SK-N-SH treated with all-trans-retinoic acid at 6 μM for 48 hours (cell line): ENCODE data around the gene AHCTF1.

Experiments
- ATAC-seq: fragments of 200-7000 bp; cut with Tn5 transposase; 3 replicates; pipeline ENCODE4 v1.9.1; 2020; ENCODE audit warnings: mild to moderate bottlenecking, moderate library complexity
- BACH2 ChIP-seq: fragments of 250-450 bp; sonication (Bioruptor Pico); IDR thresholded peaks from 2 replicates; pipeline ENCODE4 v1.9.0; 2021; ENCODE audit warnings: mild to moderate bottlenecking, borderline replicate concordance
- CSDC2 ChIP-seq: fragments of 250-450 bp; sonication (Bioruptor Pico); IDR thresholded peaks from 2 replicates; pipeline ENCODE4 v1.5.0; 2020; ENCODE audit warnings: mild to moderate bottlenecking, moderate library complexity
- CSRNP3 ChIP-seq: fragments of 250-450 bp; sonication (Bioruptor Pico); IDR thresholded peaks from 2 replicates; pipeline ENCODE4 v1.5.1; 2021; ENCODE audit warnings: mild to moderate bottlenecking, moderate library complexity
- ESRRG ChIP-seq: fragments of 250-450 bp; sonication (Bioruptor Pico); IDR thresholded peaks from 2 replicates; pipeline ENCODE4 v1.6.1; 2021; ENCODE audit warnings: mild to moderate bottlenecking
- GLIS3 ChIP-seq: fragments of 250-450 bp; sonication (Bioruptor Pico); IDR thresholded peaks from 2 replicates; pipeline ENCODE4 v1.5.0; 2020; ENCODE audit warnings: mild to moderate bottlenecking, moderate library complexity
- ISL1 ChIP-seq: fragments of 250-450 bp; sonication (Bioruptor Pico); IDR thresholded peaks from 2 replicates; pipeline ENCODE4 v2.1.2; 2022; ENCODE audit warnings: mild to moderate bottlenecking, moderate library complexity
- OSR1 ChIP-seq: fragments of 250-450 bp; sonication (Bioruptor Pico); IDR thresholded peaks from 2 replicates; pipeline ENCODE4 v1.8.0; 2022; ENCODE audit warnings: moderate library complexity, mild to moderate bottlenecking, inconsistent platforms
- PATZ1 ChIP-seq: fragments of 250-450 bp; sonication (Bioruptor Pico); IDR thresholded peaks from 2 replicates; pipeline ENCODE4 v1.8.0; 2020; ENCODE audit warnings: mild to moderate bottlenecking, moderate library complexity, borderline replicate concordance
- POU6F1 ChIP-seq: fragments of 250-450 bp; sonication (Bioruptor Pico); IDR thresholded peaks from 2 replicates; pipeline ENCODE4 v1.8.0; 2021; ENCODE audit warnings: low read depth, mild to moderate bottlenecking, moderate library complexity, borderline replicate concordance
- PPARA ChIP-seq: fragments of 250-450 bp; sonication (Bioruptor Pico); IDR thresholded peaks from 2 replicates; pipeline ENCODE4 v1.5.0; 2020; ENCODE audit warnings: mild to moderate bottlenecking, borderline replicate concordance
- RARB ChIP-seq: fragments of 250-450 bp; sonication (Bioruptor Pico); IDR thresholded peaks from 2 replicates; pipeline ENCODE4 v1.8.0; 2021; ENCODE audit warnings: mild to moderate bottlenecking, moderate library complexity
- SNAI2 ChIP-seq: fragments of 250-450 bp; sonication (Bioruptor Pico); IDR thresholded peaks from 2 replicates; pipeline ENCODE4 v1.5.0; 2020; ENCODE audit warnings: mild to moderate bottlenecking, moderate library complexity
- TSHZ2 ChIP-seq: fragments of 250-450 bp; sonication (Bioruptor Pico); IDR thresholded peaks from 2 replicates; pipeline ENCODE4 v1.5.0; 2020; ENCODE audit warnings: mild to moderate bottlenecking, moderate library complexity
- ZFP3 ChIP-seq: fragments of 250-450 bp; sonication (Bioruptor Pico); IDR thresholded peaks from 2 replicates; pipeline ENCODE4 v1.5.0; 2020; ENCODE audit warnings: mild to moderate bottlenecking, moderate library complexity
- ZNF565 ChIP-seq: fragments of 450-650 bp; formaldehyde crosslinking; conservative IDR thresholded peaks from 2 replicates; pipeline ENCODE4 v1.5.0; 2020; ENCODE audit warnings: low read depth, mild to moderate bottlenecking, moderate library complexity
- ZNF8 ChIP-seq: fragments of 450-650 bp; formaldehyde crosslinking; IDR thresholded peaks from 2 replicates; pipeline ENCODE4 v1.5.0; 2020; ENCODE audit warnings: mild to moderate bottlenecking, moderate library complexity

The AHCTF1 gene

GRCh38 chr1:246906833-246907232, 24.9 kb downstream of the AHCTF1 start (continued):
- no peak for TF ChIP-seq ZNF8
- no peak for TF ChIP-seq PPARA (CRISPR knock-in tag)
- TF ChIP-seq BACH2 (CRISPR knock-in tag): no peak
- TF ChIP-seq CSDC2 (CRISPR knock-in tag): no peak
- TF ChIP-seq ZNF565 (CRISPR knock-in tag): no peak
- TF ChIP-seq GLIS3 (CRISPR knock-in tag): no peak
- TF ChIP-seq OSR1 (CRISPR knock-in tag): no peak
- no peak for TF ChIP-seq PATZ1 (CRISPR knock-in tag)
- TF ChIP-seq, all 23 proteins: peak for 0

GRCh38 chr1:246901874-246902273, 29.9 kb downstream of the AHCTF1 start:
- TF ChIP-seq OSR1 (CRISPR knock-in tag) (no peak), ZNF8 (no peak), CSRNP3 (CRISPR knock-in tag) (no peak), RARB (no peak), ZNF565 (CRISPR knock-in tag) (no peak), PPARA (CRISPR knock-in tag) (no peak), ZFP3 (CRISPR knock-in tag) (no peak), SNAI2 (CRISPR knock-in tag) (no peak), POU6F1 (no peak)
- no peak for ATAC-seq

- ATAC-seq: no peak
- no peak for TF ChIP-seq GLIS3 (CRISPR knock-in tag)
- TF ChIP-seq RARB: no peak
- no peak for TF ChIP-seq POU6F1
- TF ChIP-seq PPARA (CRISPR knock-in tag): no peak
- TF ChIP-seq ZFP3 (CRISPR knock-in tag): no peak
- TF ChIP-seq OSR1 (CRISPR knock-in tag): no peak
- TF ChIP-seq ESRRG (CRISPR knock-in tag): no peak
- TF ChIP-seq PATZ1 (CRISPR knock-in tag): no peak
- no peak for TF ChIP-seq ISL1
- TF ChIP-seq CSRNP3 (CRISPR knock-in tag): no peak
- TF ChIP-seq TSHZ2 (CRISPR knock-in tag): no peak
Observed at GRCh38 chr1:246897302-246897701, 34.4 kb downstream of the AHCTF1 start.
